SK-N-SH (cell line): Measurements from ENCODE around the gene SIGLEC6. TPM values are rescaled to one million over a fixed set of nuclear protein-coding genes. Genes with fewer than 3 reads are reported as not detected.

Experiments used
- CTCF ChIA-PET: fragments of 300-600, 350-600 bp; formaldehyde crosslinking; extraction: SDS; loops from one replicate; lab custom pipeline; 2021; lab: Yijun Ruan, JAX
- POLR2A ChIA-PET: fragments of 350-600 bp; sonication (Branson Sonifier 250); formaldehyde crosslinking; extraction: SDS; loops from one replicate; lab custom pipeline; 2020; ENCODE audit warnings: antibody characterized with exemption, inconsistent platforms; lab: Yijun Ruan, JAX
- DNase-seq: peaks from one replicate; pipeline ENCODE4 v3.0.0; 2012
- H2AFZ ChIP-seq: fragments of 200-600 bp; sonication (generic); 2 replicates; pipeline ENCODE4 v1.8.1; 2016; ENCODE audit warnings: antibody characterized with exemption, mild to moderate bottlenecking, low read depth
- H3F3A ChIP-seq: fragments of 200-600 bp; sonication (generic); replicated peaks from 2 replicates; pipeline ENCODE3; 2016; ENCODE audit warnings: antibody characterized with exemption, mild to moderate bottlenecking; ENCODE audit not compliant: insufficient read depth
- H3K27ac ChIP-seq, 2 experiments: fragments of 200-500 bp in 1 of 2; fragments of 200-600 bp in 1 of 2; sonication (Bioruptor generic) in 1 of 2; sonication (generic), shearing (Covaris generic) in 1 of 2; 2 replicates each; pipeline versions ENCODE4 v1.5.1 to v1.6.1; 2014 to 2016; ENCODE audit warnings: low read depth in 2 of 2, inconsistent platforms in 1 of 2, low read length in 1 of 2, mild to moderate bottlenecking in 1 of 2, mixed read lengths in 1 of 2
- H3K27me3 ChIP-seq: fragments of 200-600 bp; sonication (generic), shearing (Covaris generic); 2 replicates; pipeline ENCODE4 v1.6.1; 2016; ENCODE audit warnings: mixed run types; ENCODE audit not compliant: insufficient read depth
- H3K36me3 ChIP-seq, 2 experiments: fragments of 200-500 bp in 1 of 2; fragments of 200-600 bp in 1 of 2; sonication (Bioruptor generic) in 1 of 2; sonication (generic) in 1 of 2; replicated peaks in 1 of 2; 2 replicates each; pipeline versions ENCODE3 to v1.5.1; 2014 to 2016; ENCODE audit warnings: low read length in 1 of 2, mild to moderate bottlenecking in 1 of 2; ENCODE audit not compliant: insufficient read depth in 2 of 2, control insufficient read depth in 1 of 2
- H3K4me1 ChIP-seq, 2 experiments: fragments of 200-500 bp in 1 of 2; fragments of 200-600 bp in 1 of 2; sonication (Bioruptor generic) in 1 of 2; sonication (generic), shearing (Covaris generic) in 1 of 2; 2 replicates each; pipeline versions ENCODE4 v1.5.1 to v1.6.1; 2014 to 2016; ENCODE audit warnings: low read depth in 1 of 2, low read length in 1 of 2, mixed run types in 1 of 2; ENCODE audit not compliant: insufficient read depth in 2 of 2, control insufficient read depth in 1 of 2
- H3K4me2 ChIP-seq: fragments of 200-600 bp; sonication (generic), shearing (Covaris generic); 2 replicates; pipeline ENCODE4 v1.6.1; 2017; ENCODE audit warnings: mixed run types
- H3K4me3 ChIP-seq, 2 experiments: fragments of 200-500 bp in 1 of 2; fragments of 200-600 bp in 1 of 2; sonication (Bioruptor generic) in 1 of 2; sonication (generic), shearing (Covaris generic) in 1 of 2; 2 replicates each; pipeline versions ENCODE4 v1.5.1 to v1.8.1; 2014 to 2016; ENCODE audit warnings: low read depth in 2 of 2, inconsistent platforms in 1 of 2, low read length in 1 of 2, mild to moderate bottlenecking in 1 of 2, mixed read lengths in 1 of 2, moderate library complexity in 1 of 2
- H3K79me2 ChIP-seq: fragments of 200-600 bp; sonication (generic); 2 replicates; pipeline ENCODE4 v1.8.1; 2017; ENCODE audit warnings: mild to moderate bottlenecking; ENCODE audit not compliant: insufficient read depth
- H3K9ac ChIP-seq: fragments of 200-600 bp; sonication (generic); 2 replicates; pipeline ENCODE4 v1.6.1; 2017; ENCODE audit warnings: mixed run types
- H3K9me2 ChIP-seq: fragments of 200-600 bp; sonication (generic); 2 replicates; pipeline ENCODE4 v1.6.1; 2017; ENCODE audit warnings: mixed run types
- H3K9me3 ChIP-seq: fragments of 200-600 bp; sonication (generic); 2 replicates; pipeline ENCODE4 v1.6.1; 2017; ENCODE audit warnings: mixed run types, mild to moderate bottlenecking, moderate library complexity
- H4K20me1 ChIP-seq: fragments of 200-600 bp; sonication (generic); 2 replicates; pipeline ENCODE4 v1.6.1; 2017; ENCODE audit warnings: mild to moderate bottlenecking, mixed run types; ENCODE audit not compliant: insufficient read depth
- CHD2 ChIP-seq: fragments of 150-350 bp; IDR thresholded peaks from 2 replicates; pipeline ENCODE4 v1.6.1; 2018; ENCODE audit warnings: low read length; ENCODE audit not compliant: partially characterized antibody
- GATA2 ChIP-seq: sonication (generic); formaldehyde crosslinking; IDR thresholded peaks from 2 replicates; pipeline ENCODE4 v1.5.0; 2020; ENCODE audit warnings: mild to moderate bottlenecking, missing genetic modification reagents
- MEF2A ChIP-seq: IDR thresholded peaks from 2 replicates; pipeline ENCODE4 v1.4.0; 2012; ENCODE audit warnings: low read depth, borderline replicate concordance
- MXI1 ChIP-seq: IDR thresholded peaks from 2 replicates; pipeline ENCODE4 v1.6.1; 2012; ENCODE audit warnings: mild to moderate bottlenecking, low read depth, low read length, improper control_type of control experiment
- NFIC ChIP-seq: IDR thresholded peaks from 2 replicates; pipeline ENCODE4 v1.4.0; 2012; ENCODE audit warnings: borderline replicate concordance
- WGBS: methylation state at CpG from one replicate; pipeline ENCODE4 v1.1.6; 2017; ENCODE audit warnings: low lambda C conversion rate; 5-methylcytosine and 5-hydroxymethylcytosine counted together
- polyA plus RNA-seq, 3 experiments: library from polyadenylated mRNA; depleted of rRNA; stranded (reverse); fragments of >200 nt; gene quantifications; 2 replicates each; pipeline ENCODE4 v1.2.3, GENCODE V29; 2012
- small RNA-seq, 7 experiments: library from RNA; depleted of rRNA; stranded (forward); fragments of <200 nt; gene quantifications; one replicate each; pipeline ENCODE3, GENCODE V24; 2012
- TF ChIP-seq, protein P1 (sequence below): fragments of 150-350 bp; IDR thresholded peaks from 2 replicates; pipeline ENCODE4 v1.6.1; 2016; ENCODE audit warnings: mild to moderate bottlenecking, low read depth, low read length
- TF ChIP-seq, protein P2 (sequence below): fragments of 200-600 bp; sonication (generic); IDR thresholded peaks from 2 replicates; pipeline ENCODE4 v1.6.1; 2017; ENCODE audit warnings: antibody characterized with exemption, mild to moderate bottlenecking, moderate library complexity

The SIGLEC6 gene
- polyA plus RNA-seq, 1 of the 3 experiments (the other 2 are of a cell fraction): not detected

DNA sequence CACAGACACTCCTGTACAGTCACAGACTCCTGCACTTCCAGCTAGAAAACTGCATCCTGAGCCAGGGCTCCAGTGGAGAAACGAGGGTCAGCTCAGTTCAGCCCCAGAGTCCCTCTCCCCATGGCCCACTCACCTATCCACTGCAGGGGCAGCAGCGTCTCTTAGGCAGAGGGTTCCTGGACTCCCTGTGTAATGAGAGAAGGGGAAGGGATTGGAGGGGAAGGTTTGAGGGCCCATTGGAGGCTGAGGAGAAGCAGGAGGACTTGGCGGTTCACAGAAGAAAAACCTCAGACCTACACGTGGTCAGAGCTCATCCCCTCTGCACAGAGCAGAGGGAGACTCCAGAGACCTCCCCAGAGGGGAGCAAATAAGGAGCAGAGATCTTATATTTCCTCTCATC, 62.3 kb downstream of the SIGLEC6 start (continued):
- TF ChIP-seq, protein P1, sequence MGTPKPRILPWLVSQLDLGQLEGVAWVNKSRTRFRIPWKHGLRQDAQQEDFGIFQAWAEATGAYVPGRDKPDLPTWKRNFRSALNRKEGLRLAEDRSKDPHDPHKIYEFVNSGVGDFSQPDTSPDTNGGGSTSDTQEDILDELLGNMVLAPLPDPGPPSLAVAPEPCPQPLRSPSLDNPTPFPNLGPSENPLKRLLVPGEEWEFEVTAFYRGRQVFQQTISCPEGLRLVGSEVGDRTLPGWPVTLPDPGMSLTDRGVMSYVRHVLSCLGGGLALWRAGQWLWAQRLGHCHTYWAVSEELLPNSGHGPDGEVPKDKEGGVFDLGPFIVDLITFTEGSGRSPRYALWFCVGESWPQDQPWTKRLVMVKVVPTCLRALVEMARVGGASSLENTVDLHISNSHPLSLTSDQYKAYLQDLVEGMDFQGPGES: no peak
- no peak for TF ChIP-seq MEF2A

DNA sequence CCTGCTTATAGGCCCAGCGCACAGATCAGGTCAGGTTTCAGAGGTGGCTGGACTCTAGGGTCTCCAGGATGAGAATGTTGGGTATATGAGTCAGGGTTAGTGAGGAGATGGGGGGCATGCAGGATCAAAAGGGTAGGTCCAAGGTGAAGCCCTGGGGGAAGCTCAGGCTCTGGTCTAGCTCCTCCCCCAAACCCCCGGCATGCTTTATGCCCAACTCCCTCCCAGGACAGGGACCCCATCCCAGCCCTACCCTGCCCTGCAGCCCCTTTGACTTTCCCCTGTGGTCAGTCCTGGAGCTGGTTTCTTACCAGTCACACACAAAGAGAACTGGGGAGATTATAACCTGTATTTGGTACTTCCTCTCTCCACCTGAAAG, 62.9 kb downstream of the SIGLEC6 start:
- TF ChIP-seq NFIC (no peak), CHD2 (no peak), GATA2 (no peak)
- H3K79me2 ChIP-seq: no peaks in the 10 kb centered on the region
- ChIA-PET CTCF (interaction anchor here (0.7 to 3.4 kb wide), 5 partner anchors 46 to 193 kb away, joined by 3 to 16 read pairs (median 5); no protein-coding TSS in a partner anchor), POLR2A (no interaction called here)
- H3F3A ChIP-seq: no peaks in the 10 kb centered on the region
- no peaks in the 10 kb centered on the region for H3K4me1 ChIP-seq
- H3K4me3 ChIP-seq: no peak overlapping the region
- no peaks in the 10 kb centered on the region for H3K9me2 ChIP-seq
- H3K36me3 ChIP-seq: no peaks in the 10 kb centered on the region
- H3K4me2 ChIP-seq: no peak overlapping the region
- H2AFZ ChIP-seq: no peak overlapping the region
- H3K9ac ChIP-seq: no peak overlapping the region
- no peak overlapping the region for H3K27ac ChIP-seq
- no peaks in the 10 kb centered on the region for H3K9me3 ChIP-seq
- DNase-seq: no peak
- WGBS: 15% methylated on average over 2 of the region's 2 CpGs
- peaks cover 15% of the 10 kb centered on the region; the same call in 1 of the 2 replicates for H3K27me3 ChIP-seq
- no peaks in the 10 kb centered on the region for H4K20me1 ChIP-seq

DNA sequence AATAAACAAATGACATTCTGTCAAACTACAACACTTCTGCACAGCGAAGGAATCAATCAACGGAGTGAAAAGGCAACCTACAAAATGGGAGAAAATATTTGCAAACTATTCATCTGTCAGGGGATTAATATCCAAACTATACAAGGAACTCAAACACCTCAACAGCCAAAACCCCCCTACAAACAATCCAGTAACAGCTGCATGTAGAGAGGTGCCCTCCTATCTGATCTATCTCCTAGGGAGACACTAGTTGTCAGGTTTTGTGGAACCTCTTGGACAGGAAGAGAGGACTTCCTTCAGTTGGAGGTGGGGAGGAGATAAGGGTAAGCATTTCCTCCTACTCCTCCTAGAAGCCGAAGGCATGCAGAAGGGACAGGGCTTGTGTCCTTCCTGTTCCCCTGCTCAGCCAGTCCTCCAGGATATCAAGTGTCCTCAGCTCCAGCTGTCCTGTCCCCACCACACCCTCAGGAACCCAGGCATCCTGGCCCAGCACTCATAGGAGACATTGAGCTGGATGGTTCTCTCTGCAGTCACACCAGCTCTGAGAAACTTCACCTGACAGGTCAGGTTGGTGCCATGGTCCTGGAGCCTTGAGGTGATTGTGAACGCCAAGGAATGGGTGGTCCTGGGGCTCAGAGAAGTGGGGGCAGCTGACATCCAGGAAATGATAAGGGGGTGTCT, 63.5 kb downstream of the SIGLEC6 start:
- POLR2A ChIA-PET: no interaction called here
- WGBS: 0% methylated on average over 4 of the region's 4 CpGs

More for the DNA sequence above, 63.5 kb downstream of the SIGLEC6 start:
- Histone ChIP-seq H2AFZ (no peak overlapping the region), H3K9ac (no peak overlapping the region), H3K4me3 (no peak overlapping the region), H3K27me3 (peaks cover 15% of the 10 kb centered on the region; the same call in 1 of the 2 replicates), H3K79me2 (no peaks in the 10 kb centered on the region), H3K36me3 (no peaks in the 10 kb centered on the region), H3K4me1 (no peaks in the 10 kb centered on the region), H3K4me2 (no peak overlapping the region), H3F3A (no peaks in the 10 kb centered on the region)
- CTCF ChIA-PET: interaction anchor here (0.7 to 3.4 kb wide), 5 partner anchors 46 to 193 kb away, joined by 3 to 16 read pairs (median 5); no protein-coding TSS in a partner anchor
- TF ChIP-seq, protein P2, sequence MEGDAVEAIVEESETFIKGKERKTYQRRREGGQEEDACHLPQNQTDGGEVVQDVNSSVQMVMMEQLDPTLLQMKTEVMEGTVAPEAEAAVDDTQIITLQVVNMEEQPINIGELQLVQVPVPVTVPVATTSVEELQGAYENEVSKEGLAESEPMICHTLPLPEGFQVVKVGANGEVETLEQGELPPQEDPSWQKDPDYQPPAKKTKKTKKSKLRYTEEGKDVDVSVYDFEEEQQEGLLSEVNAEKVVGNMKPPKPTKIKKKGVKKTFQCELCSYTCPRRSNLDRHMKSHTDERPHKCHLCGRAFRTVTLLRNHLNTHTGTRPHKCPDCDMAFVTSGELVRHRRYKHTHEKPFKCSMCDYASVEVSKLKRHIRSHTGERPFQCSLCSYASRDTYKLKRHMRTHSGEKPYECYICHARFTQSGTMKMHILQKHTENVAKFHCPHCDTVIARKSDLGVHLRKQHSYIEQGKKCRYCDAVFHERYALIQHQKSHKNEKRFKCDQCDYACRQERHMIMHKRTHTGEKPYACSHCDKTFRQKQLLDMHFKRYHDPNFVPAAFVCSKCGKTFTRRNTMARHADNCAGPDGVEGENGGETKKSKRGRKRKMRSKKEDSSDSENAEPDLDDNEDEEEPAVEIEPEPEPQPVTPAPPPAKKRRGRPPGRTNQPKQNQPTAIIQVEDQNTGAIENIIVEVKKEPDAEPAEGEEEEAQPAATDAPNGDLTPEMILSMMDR: no peak
- TF ChIP-seq MXI1: no peak
- TF ChIP-seq, all 33 proteins: peak for 0
- Histone ChIP-seq H3K9me2 (no peaks in the 10 kb centered on the region), H3K27ac (no peak overlapping the region), H4K20me1 (no peaks in the 10 kb centered on the region), H3K9me3 (no peaks in the 10 kb centered on the region)
- no peak for DNase-seq

Small RNA genes within 50 kb of the gene (small RNA-seq; reads per million reads assigned to genes)
- 0 reads per million in 7 experiments for gene AC020914.3

Other genes with a start within 250 kb of the SIGLEC6 start
- 0.36 and 0.60 TPM in 2 replicates for gene IGLON5, start 220.0 kb downstream of the SIGLEC6 start, polyA plus RNA-seq (2012; rRNA removed)
- gene VSIG10L, start 189.5 kb downstream of the SIGLEC6 start, polyA plus RNA-seq (2012; rRNA removed): 2.3 and 2.7 TPM in 2 replicates
- 130 and 169 TPM in 2 replicates for gene ETFB, start 165.3 kb downstream of the SIGLEC6 start, polyA plus RNA-seq (2012; rRNA removed)
- gene CLDND2, start 162.7 kb downstream of the SIGLEC6 start, polyA plus RNA-seq (2012; rRNA removed): 0.26 TPM in 1 of 2 replicates, not detected in the other
- not detected in 2 replicates for gene NKG7, start 159.0 kb downstream of the SIGLEC6 start, polyA plus RNA-seq (2012; rRNA removed)
- not detected in 2 replicates for gene LIM2, start 143.7 kb downstream of the SIGLEC6 start, polyA plus RNA-seq (2012; rRNA removed)
- not detected in 2 replicates for gene C19orf84, start 141.1 kb downstream of the SIGLEC6 start, polyA plus RNA-seq (2012; rRNA removed)
- gene SIGLEC10, start 114.0 kb downstream of the SIGLEC6 start, polyA plus RNA-seq (2012; rRNA removed): not detected in 2 replicates
- not detected in 2 replicates for gene SIGLEC8, start 73.2 kb downstream of the SIGLEC6 start, polyA plus RNA-seq (2012; rRNA removed)
- not detected in 2 replicates for gene CEACAM18, start 53.1 kb downstream of the SIGLEC6 start, polyA plus RNA-seq (2012; rRNA removed)
- gene SIGLEC12, start 29.9 kb downstream of the SIGLEC6 start, polyA plus RNA-seq (2012; rRNA removed): not detected in 2 replicates
- gene ZNF175, start 39.6 kb upstream of the SIGLEC6 start, polyA plus RNA-seq (2012; rRNA removed): 3.1 and 4.9 TPM in 2 replicates
- gene SIGLEC5, start 98.7 kb upstream of the SIGLEC6 start, polyA plus RNA-seq (2012; rRNA removed): not detected in 2 replicates
- 0.03 TPM in 1 of 2 replicates, not detected in the other for gene SIGLEC14, start 115.2 kb upstream of the SIGLEC6 start, polyA plus RNA-seq (2012; rRNA removed)
- 12.6 and 15.8 TPM in 2 replicates for gene SPACA6, start 161.7 kb upstream of the SIGLEC6 start, polyA plus RNA-seq (2012; rRNA removed)
- gene HAS1, start 192.3 kb upstream of the SIGLEC6 start, polyA plus RNA-seq (2012; rRNA removed): not detected in 2 replicates
- gene FPR1, start 220.2 kb upstream of the SIGLEC6 start, polyA plus RNA-seq (2012; rRNA removed): 0.03 TPM in 1 of 2 replicates, not detected in the other
- gene FPR2, start 229.5 kb upstream of the SIGLEC6 start, polyA plus RNA-seq (2012; rRNA removed): not detected in 2 replicates